Lower lobe of right lung (tissue), 2 donors: ENCODE data around the gene ASIC4. TPM values are rescaled to one million over a fixed set of nuclear protein-coding genes. Genes with fewer than 3 reads are reported as not detected.

Source experiments
- ATAC-seq, 2 donors: fragments of 200-7000 bp; cut with Tn5 transposase; one replicate each; pipeline ENCODE4 v1.9.1; 2020 to 2022; ENCODE audit warnings: mild to moderate bottlenecking in 2 of 2, moderate library complexity in 2 of 2
- DNase-seq: peaks from one replicate; pipeline ENCODE4 v3.0.0-alpha.2; 2020
- H3K27ac ChIP-seq: fragments of 200-600 bp; one replicate; pipeline ENCODE4 v1.8.0; 2022
- H3K27me3 ChIP-seq: fragments of 200-600 bp; one replicate; pipeline ENCODE4 v1.8.0; 2022; ENCODE audit warnings: low read depth
- H3K36me3 ChIP-seq: fragments of 200-600 bp; one replicate; pipeline ENCODE4 v1.8.0; 2022; ENCODE audit warnings: mild to moderate bottlenecking
- H3K4me1 ChIP-seq: fragments of 200-600 bp; one replicate; pipeline ENCODE4 v1.8.0; 2022
- H3K4me3 ChIP-seq: fragments of 200-600 bp; one replicate; pipeline ENCODE4 v1.8.0; 2022; ENCODE audit warnings: mild to moderate bottlenecking
- H3K9me3 ChIP-seq: fragments of 200-600 bp; one replicate; pipeline ENCODE4 v1.8.0; 2022
- CTCF ChIP-seq: fragments of 200-600 bp; IDR thresholded peaks from one replicate; pipeline ENCODE4 v1.8.0; 2022; ENCODE audit warnings: antibody characterized with exemption, mild to moderate bottlenecking
- intact Hi-C: fragments of 100-400 bp; cut with DNase I; formaldehyde crosslinking; loops from one replicate; pipeline ENCODE4 v1.11.0; 2022
- total RNA-seq: library from RNA; stranded (reverse); fragmentation: NEBNext Ultra II Directional; extraction: Animal tissue kit (Norgen Biotek cat#: 25700); gene quantifications from one replicate; pipeline ENCODE4 v1.2.1, GENCODE V29; 2021
- donor health status: DM: no; HTN: yes; CAD: no; lungs with severe emphysema.

The ASIC4 gene
- total RNA-seq, 1 donor from 2014 or later = 0.53 TPM

- no peak overlapping the region for H3K27ac ChIP-seq
- H3K4me3 ChIP-seq = no peak overlapping the region
- H3K27me3 ChIP-seq = peaks cover 34% of the 10 kb centered on the region
- intact Hi-C loops = no loop called here
- ATAC-seq (no peak), DNase-seq (no peak)
- no peaks in the 10 kb centered on the region for H3K4me1 ChIP-seq
- H3K36me3 ChIP-seq = no peaks in the 10 kb centered on the region
- TF ChIP-seq CTCF = no peak
- H3K9me3 ChIP-seq = no peaks in the 10 kb centered on the region
Measured at GRCh38 chr2:219477179-219477578, 37.1 kb upstream of the ASIC4 start.

- DNase-seq (no peak), ATAC-seq (no peak)
- Histone ChIP-seq H3K27me3 (peaks cover 37% of the 10 kb centered on the region), H3K4me3 (no peak overlapping the region), H3K36me3 (no peaks in the 10 kb centered on the region), H3K9me3 (no peaks in the 10 kb centered on the region), H3K27ac (no peak overlapping the region), H3K4me1 (no peaks in the 10 kb centered on the region)
- TF ChIP-seq CTCF = no peak
- intact Hi-C loops = no loop called here
Measured at GRCh38 chr2:219477815-219478214, 36.5 kb upstream of the ASIC4 start.

- no peaks in the 10 kb centered on the region for H3K36me3 ChIP-seq
- H3K4me3 ChIP-seq = no peak overlapping the region
- no peak for TF ChIP-seq CTCF
- peaks cover 39% of the 10 kb centered on the region for H3K27me3 ChIP-seq
- H3K27ac ChIP-seq = no peak overlapping the region
- DNase-seq = no peak
- intact Hi-C loops = no loop called here
- H3K4me1 ChIP-seq = no peaks in the 10 kb centered on the region
- H3K9me3 ChIP-seq = no peaks in the 10 kb centered on the region
- ATAC-seq = no peak
Measured at GRCh38 chr2:219478916-219479315, 35.4 kb upstream of the ASIC4 start.

GRCh38 chr2:219480004-219480403, 34.3 kb upstream of the ASIC4 start:
- no peak for DNase-seq
- H3K4me3 ChIP-seq = no peak overlapping the region
- no peak overlapping the region for H3K27ac ChIP-seq
- peaks cover 4% of the 10 kb centered on the region for H3K4me1 ChIP-seq
- intact Hi-C loops = no loop called here
- H3K9me3 ChIP-seq = no peaks in the 10 kb centered on the region
- no peak for TF ChIP-seq CTCF
- no peaks in the 10 kb centered on the region for H3K36me3 ChIP-seq
- ATAC-seq = no peak
- peaks cover 48% of the 10 kb centered on the region for H3K27me3 ChIP-seq

GRCh38 chr2:219482674-219483405, 31.4 kb upstream of the ASIC4 start:
- TF ChIP-seq CTCF = no peak
- intact Hi-C loops = no loop called here
- Histone ChIP-seq H3K36me3 (no peaks in the 10 kb centered on the region), H3K27me3 (peaks cover 64% of the 10 kb centered on the region), H3K4me1 (peaks cover 4% of the 10 kb centered on the region), H3K4me3 (no peak overlapping the region), H3K9me3 (no peaks in the 10 kb centered on the region), H3K27ac (no peak overlapping the region)
- no peak for ATAC-seq
- no peak for DNase-seq
